Hepatic stellate cell (primary cell): Measurements from ENCODE around the gene SCGB2A2.

ENCODE experiments used
- DNase-seq: peaks from one replicate; pipeline ENCODE4 v3.0.0; 2011; ENCODE audit warnings: low spot score

SCGB2A2 gene

DNA sequence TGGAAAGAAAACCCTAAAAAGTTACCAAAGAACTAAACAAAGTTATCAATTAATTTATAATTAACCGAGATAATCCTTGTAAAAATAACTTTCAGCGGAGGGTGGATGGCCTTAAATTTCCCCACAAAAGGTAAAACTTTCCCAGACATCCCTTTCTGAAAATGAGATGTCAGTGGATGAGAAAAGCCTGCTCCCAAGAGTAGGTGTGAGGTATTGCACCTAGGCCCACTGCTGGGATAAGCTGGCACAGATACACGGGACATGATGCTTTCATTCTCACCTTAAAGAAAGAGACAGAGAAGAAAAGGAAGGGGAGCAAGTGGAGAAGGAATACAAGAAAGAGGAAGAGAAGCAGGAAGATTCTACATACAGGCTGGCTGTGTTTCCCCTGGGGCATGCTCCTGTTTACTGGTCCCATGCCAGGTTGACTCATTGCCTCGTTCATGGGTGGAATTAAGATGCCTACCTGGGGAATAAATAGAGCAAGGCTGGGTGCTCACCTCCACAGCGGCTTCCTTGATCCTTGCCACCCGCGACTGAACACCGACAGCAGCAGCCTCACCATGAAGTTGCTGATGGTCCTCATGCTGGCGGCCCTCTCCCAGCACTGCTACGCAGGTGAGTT, at the start of gene SCGB2A2:
Gene SCGB2A2 (plus strand): TSS at position 505 of the 625 bp plus-strand sequence. CDS start 59 bp downstream, at position 564.
- no peak for DNase-seq

DNA sequence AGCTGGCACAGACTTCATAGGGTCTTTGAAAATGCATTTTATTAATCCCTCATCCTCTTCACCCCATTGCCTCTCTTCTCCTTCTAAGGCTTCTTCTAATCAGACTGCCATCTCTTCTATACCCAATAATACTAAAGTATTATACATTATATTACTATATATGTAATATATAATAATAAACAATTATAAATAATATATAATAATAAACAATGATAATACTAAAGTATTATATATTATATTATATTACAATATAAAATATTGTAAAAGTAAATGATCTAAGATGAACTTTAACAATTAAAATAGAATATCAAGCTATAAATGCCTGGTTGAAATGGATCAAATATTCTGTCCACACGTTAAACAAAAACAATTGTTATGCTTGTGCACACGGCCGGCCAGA, 48.5 kb upstream of the SCGB2A2 start:
- DNase-seq: no peak

- no peak for DNase-seq
Measured at GRCh38 chr11:62223095-62223494, 46.9 kb upstream of the SCGB2A2 start.

GRCh38 chr11:62233730-62234129, 36.2 kb upstream of the SCGB2A2 start:
- no peak for DNase-seq

- no peak for DNase-seq
Measured at GRCh38 chr11:62236187-62236586, 33.8 kb upstream of the SCGB2A2 start.

- no peak for DNase-seq
Measured at GRCh38 chr11:62237499-62237898, 32.5 kb upstream of the SCGB2A2 start.

DNA sequence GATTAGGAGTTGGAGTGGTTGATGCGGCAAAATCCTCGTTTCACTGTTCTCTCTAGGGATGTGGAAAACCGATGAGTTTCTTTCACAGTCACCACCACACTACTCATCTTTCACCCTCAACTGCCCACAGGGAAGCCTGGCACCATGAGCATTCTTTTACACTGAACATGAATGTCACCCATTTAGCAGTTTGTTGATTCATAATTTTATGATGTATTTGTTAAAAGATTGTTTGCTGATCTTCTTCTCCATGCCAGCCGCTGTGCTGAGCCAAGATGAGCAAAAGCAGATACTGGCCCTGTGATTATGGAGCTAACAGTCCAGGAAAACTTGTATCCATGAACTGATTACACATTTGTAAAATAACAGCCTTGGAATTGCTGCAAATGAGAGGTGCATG, 31.8 kb upstream of the SCGB2A2 start:
- no peak for DNase-seq

GRCh38 chr11:62241095-62241494, 28.9 kb upstream of the SCGB2A2 start:
- DNase-seq: no peak

- no peak for DNase-seq
Measured at GRCh38 chr11:62242021-62242420, 27.9 kb upstream of the SCGB2A2 start, which contains the start of gene SCGB1D2. Gene SCGB1D2, plus strand, starts transcription at chr11:62242239. Its CDS starts 69 bp downstream, at chr11:62242308.

- no peak for DNase-seq
Measured at GRCh38 chr11:62245271-62245753, 24.6 kb upstream of the SCGB2A2 start.

DNA sequence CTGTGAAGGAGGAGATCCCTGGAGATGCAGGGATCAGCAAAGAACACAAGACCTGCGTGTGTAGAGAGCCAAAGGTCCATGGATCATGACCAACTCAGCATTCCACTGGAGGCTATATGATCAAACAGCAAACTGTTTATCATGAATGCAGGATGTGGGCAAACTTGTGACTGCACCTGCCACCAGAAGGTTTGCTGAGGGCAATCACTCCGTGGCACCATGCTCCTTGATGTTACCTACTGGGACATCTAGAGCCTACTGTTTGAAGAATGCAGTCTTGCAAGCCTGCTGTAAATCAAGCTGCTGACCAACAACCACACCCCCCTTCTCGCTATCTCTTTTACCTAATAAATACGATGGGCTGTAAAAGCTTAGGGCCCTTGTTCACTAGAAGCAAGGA, 18.3 kb upstream of the SCGB2A2 start:
- DNase-seq: no peak

- DNase-seq: no peak
Measured at GRCh38 chr11:62253999-62254542, 15.9 kb upstream of the SCGB2A2 start.

- DNase-seq: no peak
Measured at GRCh38 chr11:62256281-62256680, 13.7 kb upstream of the SCGB2A2 start.

GRCh38 chr11:62260261-62260953, 9.6 kb upstream of the SCGB2A2 start:
- no peak for DNase-seq

DNA sequence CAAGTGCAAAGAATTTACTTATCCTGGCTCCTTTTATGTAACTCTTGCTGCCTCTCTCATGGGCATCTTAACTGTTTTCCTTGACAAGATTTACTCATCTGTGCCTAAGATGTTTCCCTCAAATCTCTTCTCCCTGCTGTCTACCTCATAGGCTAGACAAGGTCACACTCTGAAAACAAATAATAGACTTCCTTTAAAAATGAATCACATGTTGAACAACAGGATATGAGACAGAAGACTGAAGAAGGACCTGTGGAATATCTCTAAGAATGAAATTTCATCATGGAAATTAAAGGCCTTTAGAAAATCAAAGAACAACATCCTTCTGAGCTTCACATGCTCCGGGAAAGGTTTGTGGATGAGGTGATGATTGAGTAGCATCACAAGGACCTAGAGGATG, 6.0 kb upstream of the SCGB2A2 start:
- DNase-seq: no peak

DNA sequence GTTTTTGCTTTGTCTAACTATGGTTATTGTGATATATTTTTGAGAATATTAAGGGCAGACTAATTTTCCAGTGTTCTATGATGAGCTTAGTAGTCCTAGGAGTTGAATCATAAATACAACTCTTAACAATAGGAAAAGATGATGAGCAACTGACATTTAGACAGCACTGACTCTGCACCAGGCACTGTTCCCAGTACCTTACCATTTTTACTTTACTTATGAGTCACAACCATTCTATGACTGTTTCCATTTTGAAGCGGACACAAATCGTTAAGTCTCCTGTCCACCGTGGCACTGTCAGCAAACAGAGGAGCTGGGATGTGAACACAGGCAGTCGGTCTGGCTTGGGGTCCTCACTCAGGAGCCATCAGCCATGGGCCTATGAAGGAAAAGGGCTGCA, 3.4 kb upstream of the SCGB2A2 start:
- DNase-seq: no peak

- DNase-seq: no peak
Measured at GRCh38 chr11:62267050-62267449, 2.9 kb upstream of the SCGB2A2 start.

- DNase-seq: no peak
Measured at GRCh38 chr11:62267576-62267975, 2.4 kb upstream of the SCGB2A2 start.

GRCh38 chr11:62273284-62273683, 3.3 kb downstream of the SCGB2A2 start:
- DNase-seq: no peak

DNA sequence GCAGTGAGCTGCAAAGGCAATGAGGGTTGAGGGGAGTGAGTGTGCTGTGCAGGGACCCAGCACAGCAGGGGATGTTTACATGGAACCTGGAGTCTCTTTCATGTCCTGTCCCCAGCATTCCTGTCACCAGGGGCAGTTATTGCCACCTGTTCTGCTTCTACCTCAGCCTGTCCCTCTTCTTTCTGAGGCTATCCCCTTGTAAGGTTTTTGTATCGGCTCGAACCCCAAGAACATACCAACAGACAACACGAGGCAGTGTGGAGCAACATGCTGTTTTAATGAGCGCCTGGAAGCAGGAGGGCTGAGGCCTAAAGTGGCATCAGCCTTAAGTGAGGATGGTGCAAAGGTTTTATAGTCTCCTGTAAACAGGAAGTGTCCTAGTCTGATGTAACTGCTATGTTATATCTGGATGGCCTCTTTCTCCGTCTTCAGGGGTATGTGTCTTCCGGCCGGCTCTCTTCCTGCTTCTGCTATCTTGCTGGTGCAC, 3.9 kb downstream of the SCGB2A2 start:
- DNase-seq: no peak

DNA sequence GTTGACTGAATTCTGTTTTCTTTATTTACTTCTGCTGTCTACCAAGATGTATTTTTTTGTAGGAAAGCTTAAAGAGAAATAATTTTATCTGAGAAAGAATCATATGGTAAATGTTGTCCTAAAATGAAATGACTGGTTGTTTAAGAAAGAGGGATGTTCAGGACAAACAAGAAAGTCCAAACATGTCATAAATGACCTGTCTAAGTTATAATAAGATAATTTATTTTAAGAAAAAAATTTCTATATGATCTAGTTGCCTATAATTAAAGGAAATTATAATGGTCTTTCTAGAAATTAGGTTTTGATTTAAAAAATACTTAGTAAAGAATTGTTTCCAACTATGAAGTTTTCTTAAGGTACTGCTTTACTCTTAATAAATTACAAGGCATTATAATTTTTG, 10.5 kb downstream of the SCGB2A2 start:
- no peak for DNase-seq

- peak; percentile 12 for DNase-seq
Measured at GRCh38 chr11:62295504-62295903, 25.5 kb downstream of the SCGB2A2 start.

DNA sequence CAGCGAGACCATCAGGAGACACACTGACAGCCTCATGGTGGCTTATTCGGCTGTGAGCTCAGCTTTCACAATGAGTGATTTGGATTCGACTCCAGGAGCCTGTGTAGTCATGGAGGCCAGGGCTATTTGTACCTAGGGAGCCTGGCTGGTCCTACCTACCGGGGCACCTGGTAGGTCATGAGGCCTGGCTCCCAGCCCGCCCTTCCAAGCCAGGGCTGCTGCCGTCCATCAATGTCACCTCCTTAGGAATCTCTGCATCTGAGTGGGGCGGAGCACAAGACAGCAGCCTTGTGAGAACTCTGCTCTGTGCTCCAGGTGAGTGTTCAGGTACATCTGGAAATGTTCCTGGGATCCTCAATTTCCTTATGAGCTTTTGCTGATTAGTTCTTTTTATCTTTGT, 29.0 kb downstream of the SCGB2A2 start, which contains the start of gene SCGB1D4:
Gene SCGB1D4 (minus strand): TSS at position 101 of the 400 bp plus-strand sequence. CDS start 65 bp downstream, at position 36.
- DNase-seq: no peak
